GM18508 (cell line): ENCODE results near the gene SCGB1C1.

Experiments
- ATAC-seq: cut with Tn5 transposase; IDR thresholded peaks from one replicate; pipeline ENCODE4 v1.9.1; 2021; ENCODE audit warnings: moderate number of reproducible peaks; ENCODE audit not compliant: insufficient read depth, unreplicated experiment

The SCGB1C1 gene

DNA sequence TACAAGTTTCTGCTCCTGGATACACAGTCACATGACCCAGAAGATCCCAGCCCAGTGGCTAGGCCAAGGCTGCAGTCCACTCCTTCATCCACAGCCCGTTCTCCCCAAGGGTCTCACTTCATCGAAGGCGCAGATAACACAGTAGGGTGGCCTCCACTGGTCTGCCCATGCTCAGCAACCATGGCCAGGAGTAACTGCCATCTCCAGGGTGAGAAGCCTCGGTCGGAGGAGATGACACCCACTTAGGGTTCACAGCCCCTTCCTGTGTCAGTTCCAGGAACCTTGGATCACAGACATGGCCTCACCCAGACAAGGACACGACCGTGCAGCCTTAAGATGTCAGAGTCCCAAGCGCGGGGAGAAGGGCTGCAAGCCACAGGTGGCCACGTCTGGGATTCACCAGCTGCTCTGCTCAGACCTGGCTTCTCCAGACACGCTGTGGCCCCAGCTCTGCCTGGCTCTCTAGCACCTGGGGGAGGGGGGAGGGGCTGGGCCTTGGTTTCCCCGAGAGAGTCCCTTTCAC, 11.8 kb downstream of the SCGB1C1 start:
- ATAC-seq, result no peak

DNA sequence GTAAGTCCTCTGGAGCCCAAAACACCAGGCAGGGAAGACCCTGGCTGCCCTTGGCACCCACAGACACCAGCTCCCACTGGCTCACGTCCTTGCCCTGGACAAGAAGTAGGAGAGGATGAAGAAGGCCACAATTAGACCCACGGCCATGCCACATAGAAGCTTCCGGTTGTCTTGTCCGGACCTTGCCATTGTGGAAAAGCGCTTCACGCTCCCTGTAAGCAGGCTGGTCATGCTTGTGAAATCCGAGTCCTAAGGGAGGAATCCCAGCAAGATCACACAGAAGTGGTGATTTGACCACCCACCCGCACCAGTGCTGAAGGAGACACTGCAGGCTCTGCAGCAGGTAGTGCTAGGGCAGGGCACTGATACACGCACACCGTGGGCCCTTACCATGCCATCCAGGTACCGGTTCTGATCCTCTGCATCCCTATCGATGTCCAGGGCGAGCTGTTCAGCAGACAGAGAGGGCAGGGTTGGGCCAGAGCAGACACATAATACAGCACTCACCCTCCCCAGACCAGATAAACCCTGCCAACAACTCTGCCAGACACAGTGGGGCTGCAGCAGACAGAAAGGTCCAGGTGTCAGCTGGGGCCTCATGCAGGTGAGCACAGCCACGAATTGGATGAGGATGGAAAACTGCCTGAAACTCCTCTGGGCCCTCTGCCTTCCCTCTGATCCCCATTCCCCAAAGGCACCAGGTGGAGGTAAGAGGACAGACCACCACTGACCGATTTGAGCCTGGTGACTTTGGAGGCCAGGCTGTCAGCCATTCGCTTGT, 12.5 kb downstream of the SCGB1C1 start:
- ATAC-seq, result no peak

DNA sequence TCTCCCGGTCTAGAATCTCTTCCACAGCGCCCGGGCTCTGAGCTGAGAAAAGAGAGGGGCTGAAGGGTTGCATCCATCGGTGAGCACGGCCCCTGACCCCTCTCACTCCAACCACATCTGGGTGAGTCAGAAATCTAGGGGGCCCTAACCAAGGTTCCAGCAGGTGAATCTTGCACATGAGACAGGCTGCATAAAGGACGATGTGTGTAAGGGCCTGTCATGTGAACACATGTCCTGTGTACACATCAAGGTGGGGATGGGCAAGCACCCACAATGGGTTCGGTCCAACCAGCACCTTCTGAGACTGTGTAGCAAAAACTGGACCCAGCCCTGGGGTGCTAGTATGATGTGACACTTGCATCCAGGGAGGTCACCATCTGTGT, 13.1 kb downstream of the SCGB1C1 start:
- ATAC-seq, result no peak

DNA sequence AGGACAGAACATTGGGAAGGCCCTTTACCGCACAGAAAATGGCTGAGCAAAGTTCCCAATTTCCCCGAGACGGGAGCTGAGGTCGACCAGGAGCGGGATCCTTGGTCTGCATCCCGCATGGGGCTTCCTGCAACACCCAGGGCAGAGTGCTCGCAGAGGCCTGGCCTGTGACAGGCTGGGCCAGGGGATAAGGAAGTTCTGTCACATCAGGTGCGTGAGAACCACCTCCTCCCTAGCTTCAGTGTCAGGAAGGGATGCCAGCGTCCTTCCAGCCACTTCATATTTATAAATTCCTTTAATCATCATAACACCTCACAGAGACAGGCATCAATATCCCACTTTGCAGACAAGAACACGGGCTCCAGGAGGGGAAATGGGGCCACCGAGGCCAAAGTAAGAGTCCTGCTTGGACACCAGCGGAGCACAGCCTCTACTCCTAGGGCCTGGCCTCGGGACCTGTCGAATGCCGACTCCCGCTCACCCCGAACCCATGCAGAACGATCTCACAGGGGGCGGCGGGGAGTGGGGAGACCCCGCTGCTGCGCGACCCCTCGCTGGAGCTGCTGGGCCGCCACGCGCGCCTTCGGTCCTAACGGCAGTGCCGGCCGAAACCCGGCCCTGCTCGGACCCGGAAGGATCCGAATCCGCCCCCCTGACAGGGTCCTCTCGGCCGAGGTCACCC, 13.8 kb downstream of the SCGB1C1 start:
- ATAC-seq, result peak; percentile 3

DNA sequence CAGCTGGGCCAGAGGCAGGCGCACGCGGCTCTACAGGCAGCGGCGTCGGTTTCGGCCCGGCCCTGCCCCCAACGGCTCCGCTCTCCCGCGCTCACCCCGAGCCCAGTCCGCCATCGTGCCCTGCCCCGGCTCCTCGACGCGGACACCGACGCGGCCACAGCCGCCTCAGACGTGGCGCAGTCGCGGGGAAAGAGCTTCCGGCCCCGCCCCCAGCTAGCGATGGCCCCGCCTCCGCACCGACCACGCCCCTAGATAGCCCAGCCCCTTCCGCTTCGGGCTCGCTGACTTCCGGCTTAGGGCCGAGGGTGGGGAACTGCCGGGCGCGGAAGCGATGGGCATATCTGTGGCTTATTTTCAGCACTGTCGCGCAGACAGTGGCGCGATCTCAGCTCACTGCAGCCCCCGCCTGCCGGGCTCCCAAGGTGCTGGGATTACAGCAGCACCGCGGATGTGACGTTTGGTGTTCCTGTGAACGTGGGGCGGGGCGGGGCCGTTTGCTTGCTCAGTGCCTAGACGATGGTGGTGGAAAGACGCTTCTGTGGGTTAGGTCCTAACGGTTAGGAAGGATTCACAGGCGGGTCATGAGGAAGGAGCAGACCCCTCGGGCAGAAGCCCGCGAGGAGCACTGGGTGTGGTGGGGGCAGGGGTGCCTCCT, 14.5 kb downstream of the SCGB1C1 start, which contains the start of the genes BET1L and RIC8A:
TSS of gene BET1L (minus strand) at position 192 of the 655 bp plus-strand sequence. CDS start at position 114, 78 bp downstream.
TSS of gene RIC8A (plus strand) at position 501 of the 655 bp plus-strand sequence. CDS start 1,147 bp downstream, outside the sequence.
- peak; percentile 64 for ATAC-seq

DNA sequence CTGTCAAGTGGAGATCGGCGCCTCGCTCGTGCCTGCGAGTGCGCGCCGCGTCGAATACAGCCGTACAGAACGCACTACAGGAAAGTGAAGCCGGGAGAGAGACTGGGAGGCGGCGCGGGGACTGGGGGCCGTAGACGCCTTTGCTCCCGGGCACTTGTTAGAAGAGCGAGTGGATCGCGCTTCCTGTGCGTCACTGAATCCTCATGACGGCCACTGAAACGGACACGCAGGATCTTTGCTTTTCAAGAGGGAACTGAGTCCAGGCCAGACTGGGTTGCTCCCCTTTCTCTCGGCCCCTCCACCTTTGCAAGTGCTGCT, 14.9 kb downstream of the SCGB1C1 start:
- no peak for ATAC-seq

DNA sequence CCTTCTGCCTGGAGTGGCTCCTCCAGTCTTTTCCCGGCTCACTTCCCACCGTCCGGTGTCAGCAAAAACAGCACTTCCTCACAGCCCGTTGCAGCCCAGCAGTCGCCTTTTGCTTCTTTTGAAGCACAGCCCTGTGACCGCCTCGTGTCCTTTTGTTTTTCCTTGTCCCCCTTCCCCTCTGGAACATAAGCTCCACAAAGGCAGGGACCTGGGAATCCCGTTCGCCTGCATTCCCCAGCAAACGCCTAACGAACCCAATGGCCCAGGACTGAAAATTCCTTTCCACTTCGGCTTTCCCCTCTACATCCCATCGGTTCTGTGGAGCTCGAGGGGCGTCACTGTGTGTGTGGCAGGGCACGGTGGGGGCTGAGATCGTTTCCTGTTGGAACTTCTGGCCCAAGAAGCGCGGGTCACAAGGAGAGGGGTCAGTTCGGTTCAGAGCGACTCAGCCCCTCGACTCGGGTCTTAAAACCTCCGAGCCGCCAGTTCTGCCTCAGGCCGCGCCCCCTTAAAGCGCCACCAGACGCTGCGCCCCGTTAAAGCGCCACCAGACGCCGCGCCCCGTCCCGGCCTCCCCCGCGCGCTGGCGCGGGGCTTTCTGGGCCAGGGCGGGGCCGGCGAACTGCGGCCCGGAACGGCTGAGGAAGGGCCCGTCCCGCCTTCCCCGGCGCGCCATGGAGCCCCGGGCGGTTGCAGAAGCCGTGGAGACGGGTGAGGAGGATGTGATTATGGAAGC, 15.5 kb downstream of the SCGB1C1 start:
- ATAC-seq, result no peak

DNA sequence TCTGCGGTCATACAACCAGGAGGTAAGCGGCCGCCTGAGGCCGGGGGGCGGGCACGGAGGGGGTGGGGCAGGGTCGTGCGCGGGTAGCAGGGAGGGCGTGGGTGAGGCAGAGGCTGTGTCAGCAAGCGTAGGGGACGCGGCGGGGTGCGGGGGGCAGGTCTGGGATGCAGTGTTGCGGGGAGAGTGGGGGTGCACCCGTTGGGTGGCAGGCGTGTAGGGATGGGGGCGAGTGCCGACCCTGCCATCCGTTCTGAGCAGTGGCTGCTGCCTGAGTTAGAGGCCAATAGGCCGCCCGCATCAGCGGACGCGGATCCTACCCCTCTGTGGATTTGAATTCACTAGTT, 16.0 kb downstream of the SCGB1C1 start:
- no peak for ATAC-seq

DNA sequence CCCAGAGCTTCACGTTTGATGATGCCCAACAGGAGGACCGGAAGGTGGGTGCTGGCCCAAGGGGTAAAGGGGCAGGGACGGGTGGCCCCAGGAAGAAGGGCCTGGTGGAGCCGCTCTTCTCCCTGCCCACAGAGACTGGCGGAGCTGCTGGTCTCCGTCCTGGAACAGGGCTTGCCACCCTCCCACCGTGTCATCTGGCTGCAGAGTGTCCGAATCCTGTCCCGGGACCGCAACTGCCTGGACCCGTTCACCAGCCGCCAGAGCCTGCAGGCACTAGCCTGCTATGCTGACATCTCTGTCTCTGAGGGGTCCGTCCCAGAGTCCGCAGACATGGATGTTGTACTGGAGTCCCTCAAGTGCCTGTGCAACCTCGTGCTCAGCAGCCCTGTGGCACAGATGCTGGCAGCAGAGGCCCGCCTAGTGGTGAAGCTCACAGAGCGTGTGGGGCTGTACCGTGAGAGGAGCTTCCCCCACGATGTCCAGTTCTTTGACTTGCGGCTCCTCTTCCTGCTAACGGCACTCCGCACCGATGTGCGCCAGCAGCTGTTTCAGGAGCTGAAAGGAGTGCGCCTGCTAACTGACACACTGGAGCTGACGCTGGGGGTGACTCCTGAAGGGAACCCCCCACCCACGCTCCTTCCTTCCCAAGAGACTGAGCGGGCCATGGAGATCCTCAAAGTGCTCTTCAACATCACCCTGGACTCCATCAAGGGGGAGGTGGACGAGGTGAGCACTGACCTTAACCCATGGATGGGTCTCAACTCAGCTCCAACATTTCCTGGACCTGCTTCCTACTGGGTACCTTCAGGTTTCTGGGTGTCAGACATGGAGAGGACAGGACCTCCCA, 16.6 kb downstream of the SCGB1C1 start:
- ATAC-seq, result no peak

DNA sequence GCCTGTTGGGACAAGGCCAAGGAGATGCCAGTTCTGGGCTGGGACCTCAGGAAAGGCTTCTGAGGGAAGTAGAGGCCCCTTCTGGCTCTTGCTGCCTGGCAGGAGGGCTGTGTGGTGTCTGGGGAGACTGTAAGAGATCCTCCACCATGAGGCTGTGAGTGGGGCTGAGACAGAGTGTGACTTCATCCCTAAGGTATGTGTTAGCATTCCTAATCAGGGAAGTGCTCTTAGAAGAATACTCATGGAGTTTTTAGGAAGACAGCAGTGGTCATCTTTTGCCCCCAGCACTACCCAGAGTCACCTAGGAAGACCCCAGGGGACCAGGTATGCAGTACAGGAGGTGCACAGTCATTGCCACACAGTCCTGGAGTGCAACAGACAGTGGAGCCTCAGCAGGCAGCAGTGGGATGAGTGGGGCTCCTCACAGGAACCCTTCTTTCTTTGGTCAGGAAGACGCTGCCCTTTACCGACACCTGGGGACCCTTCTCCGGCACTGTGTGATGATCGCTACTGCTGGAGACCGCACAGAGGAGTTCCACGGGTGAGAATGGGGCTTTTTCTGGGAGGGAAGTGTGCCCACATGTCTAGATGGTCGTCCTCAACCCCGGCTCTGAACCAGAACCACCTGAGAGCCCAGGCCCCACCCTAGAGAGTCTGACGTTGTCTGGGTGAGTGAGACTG, 17.4 kb downstream of the SCGB1C1 start:
- no peak for ATAC-seq

DNA sequence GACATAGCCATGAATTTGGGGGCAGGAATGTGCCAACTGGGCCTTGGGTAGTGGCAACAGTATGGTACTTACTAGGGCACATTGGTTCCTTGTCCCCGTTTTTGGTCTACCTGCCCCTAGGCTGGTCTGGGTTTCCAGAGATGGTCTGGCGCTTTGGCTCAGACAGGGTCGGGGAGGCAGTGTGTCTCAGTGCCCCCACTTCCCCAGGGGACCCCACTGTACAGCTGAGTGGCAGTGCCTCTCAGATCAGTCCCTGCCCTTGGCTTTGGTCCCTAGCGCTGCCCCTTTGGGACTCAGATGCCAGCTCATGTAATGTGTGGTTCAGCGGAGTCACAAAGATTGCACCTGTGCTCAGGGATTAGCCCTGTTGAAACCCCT, 17.9 kb downstream of the SCGB1C1 start:
- ATAC-seq, result no peak

DNA sequence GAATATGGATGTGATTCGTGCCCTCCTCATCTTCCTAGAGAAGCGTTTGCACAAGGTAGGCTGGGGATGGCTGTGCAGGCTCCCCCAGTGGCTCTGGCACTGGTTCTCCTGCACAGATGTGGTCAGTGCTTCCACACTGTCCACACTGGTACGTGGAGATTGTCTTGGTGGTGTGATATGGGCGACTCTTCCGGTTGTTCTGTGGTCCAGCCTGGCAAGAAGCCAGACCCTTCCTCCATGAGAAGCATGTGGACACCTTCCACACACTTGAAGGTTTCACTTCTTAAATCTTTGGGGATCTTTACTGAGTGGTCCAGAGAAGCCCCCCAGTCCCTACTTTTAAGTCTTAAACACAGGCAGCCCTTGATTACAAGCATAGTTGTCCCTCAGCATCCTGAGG, 18.4 kb downstream of the SCGB1C1 start:
- no peak for ATAC-seq

DNA sequence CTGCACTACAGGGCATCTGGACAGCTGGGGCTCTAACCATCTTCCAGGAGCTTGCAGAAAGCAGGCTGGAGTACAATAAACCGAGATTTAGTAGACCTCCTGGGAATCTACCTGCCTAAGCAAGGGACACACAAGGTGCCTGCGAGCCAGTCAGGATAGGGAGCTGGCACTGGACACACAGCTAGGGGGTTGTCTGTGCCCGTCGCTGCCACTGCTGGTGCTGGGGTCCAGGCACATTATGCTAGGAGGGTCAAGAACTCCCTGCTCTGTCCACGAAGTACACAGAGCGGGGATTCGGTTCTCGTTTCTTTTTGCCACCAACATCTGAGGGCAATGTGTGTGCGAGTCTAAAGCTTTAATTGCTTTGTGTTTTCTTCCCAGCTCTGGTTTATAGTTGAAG, 18.9 kb downstream of the SCGB1C1 start:
- no peak for ATAC-seq

DNA sequence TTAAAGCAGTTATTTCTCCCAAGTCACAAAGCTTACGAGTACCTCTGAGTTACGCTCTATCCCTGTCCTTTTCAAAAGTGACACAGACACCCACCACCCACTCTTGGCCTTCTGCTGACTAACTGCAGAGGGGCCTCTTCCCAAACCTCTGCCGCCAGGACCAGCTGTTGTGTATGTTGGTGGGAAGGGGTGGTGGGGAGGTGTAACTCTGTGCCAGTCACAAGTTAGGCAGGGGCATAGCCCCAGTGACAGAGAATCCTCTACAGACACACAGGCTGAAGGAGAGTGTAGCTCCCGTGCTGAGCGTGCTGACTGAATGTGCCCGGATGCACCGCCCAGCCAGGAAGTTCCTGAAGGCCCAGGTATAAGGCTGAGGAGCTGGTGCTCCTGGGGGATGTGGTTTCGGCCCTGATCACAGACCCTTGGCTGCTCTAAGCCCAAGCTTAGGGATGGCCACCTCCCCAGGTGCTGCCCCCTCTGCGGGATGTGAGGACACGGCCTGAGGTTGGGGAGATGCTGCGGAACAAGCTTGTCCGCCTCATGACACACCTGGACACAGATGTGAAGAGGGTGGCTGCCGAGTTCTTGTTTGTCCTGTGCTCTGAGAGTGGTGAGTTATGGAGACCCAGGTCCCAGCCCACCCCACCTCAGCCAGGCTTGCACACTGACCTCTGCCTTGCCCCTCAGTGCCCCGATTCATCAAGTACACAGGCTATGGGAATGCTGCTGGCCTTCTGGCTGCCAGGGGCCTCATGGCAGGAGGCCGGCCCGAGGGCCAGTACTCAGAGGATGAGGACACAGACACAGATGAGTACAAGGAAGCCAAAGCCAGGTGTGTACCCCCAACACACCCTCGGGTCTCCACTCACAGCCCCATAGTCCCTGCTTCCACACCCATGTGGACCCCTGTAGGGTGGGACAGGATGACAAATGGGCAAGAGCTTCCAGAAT, 19.5 kb downstream of the SCGB1C1 start:
- ATAC-seq, result no peak

DNA sequence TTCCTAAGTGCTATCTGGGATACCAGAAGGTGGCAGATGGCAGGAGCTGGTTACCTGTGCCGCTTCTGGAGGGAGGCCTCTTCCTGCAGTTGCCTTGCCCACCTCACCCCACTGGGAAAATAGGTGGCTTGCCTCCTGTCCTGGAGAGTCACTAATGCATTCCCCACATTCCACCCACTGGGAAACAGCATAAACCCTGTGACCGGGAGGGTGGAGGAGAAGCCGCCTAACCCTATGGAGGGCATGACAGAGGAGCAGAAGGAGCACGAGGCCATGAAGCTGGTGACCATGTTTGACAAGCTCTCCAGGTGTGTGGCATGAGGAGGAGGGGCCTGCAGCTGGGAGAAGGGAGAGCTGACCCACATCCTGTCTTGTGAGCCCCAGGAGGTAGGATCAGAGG, 20.2 kb downstream of the SCGB1C1 start:
- no peak for ATAC-seq

DNA sequence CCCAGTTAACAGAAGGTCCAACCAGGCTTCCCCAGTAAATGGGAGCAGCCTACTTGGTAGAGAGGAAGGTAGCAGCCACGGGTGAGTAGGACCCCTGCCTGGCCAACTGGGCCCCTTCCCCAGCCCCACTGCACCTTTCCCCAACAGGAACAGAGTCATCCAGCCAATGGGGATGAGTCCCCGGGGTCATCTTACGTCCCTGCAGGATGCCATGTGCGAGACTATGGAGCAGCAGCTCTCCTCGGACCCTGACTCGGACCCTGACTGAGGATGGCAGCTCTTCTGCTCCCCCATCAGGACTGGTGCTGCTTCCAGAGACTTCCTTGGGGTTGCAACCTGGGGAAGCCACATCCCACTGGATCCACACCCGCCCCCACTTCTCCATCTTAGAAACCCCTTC, 21.2 kb downstream of the SCGB1C1 start:
- ATAC-seq, result no peak

DNA sequence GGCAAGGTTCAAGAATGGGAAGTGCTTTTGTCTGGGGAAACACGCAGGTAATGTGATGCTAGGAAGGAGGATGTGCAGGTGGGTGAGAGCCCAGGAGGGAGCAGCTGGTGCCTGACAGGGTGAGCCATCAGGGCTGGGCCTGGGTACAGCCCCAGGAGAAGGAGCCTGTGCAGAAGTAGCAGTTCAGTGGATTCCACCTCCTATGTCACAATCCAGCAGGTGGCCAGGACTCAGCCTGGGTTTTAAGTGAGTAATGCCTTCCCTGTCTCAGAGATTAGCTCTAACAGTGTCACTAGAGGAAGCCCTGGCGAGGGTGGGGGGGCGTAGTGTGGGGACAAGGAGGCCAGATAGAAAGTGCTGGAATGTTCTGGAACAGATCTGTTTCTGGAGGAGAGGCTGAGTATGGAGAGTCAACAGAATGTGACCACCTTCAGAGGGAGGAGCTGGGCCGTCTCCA, 22.7 kb downstream of the SCGB1C1 start:
- no peak for ATAC-seq
